ENCODE results near the gene KCNQ1OT1. TPM values are rescaled to one million over a fixed set of nuclear protein-coding genes. Genes with fewer than 3 reads are reported as not detected.
A peak's percentile ranks its signal among the peaks of the same experiment; 100 is the strongest.

Gene KCNQ1OT1
- total and polyA plus RNA-seq, 12 donors, result 0.15 to 10.6 (median 1.1) TPM

- Histone ChIP-seq H3K27ac (peak overlapping the region; percentile 80 to 99 (median 94)), H3K27me3 (no peaks in the 10 kb centered on the region), H3K36me3 (replicated peaks in 1 of 2) (no peaks in the 10 kb centered on the region), H3K4me1 (replicated peaks in 1 of 2) (peaks cover 50 to 65% of the 10 kb centered on the region in 2 donors), H3K9me3 (replicated peaks in 1 of 3) (no peaks in the 10 kb centered on the region), H3K4me3 (no peak overlapping the region)
- intact Hi-C loops (cut with DNase I), result no loop called here
- DNase-seq, result peak in 6 of 7 donors; percentile 56 to 84 (median 76)
- WGBS, 4 donors, result 37 to 52% (median 46%) methylated on average over 14 of the region's 14 CpGs
- TF ChIP-seq CTCF (IDR thresholded peaks at IDR 0.05) (peak in 3 of 6 experiments; percentile 25 to 50 (median 49)), POLR2A (IDR thresholded peaks at IDR 0.05) (no peak)
These were observed 135.7 kb downstream of the KCNQ1OT1 start for GRCh38 chr11:2564008-2564530.

- Histone ChIP-seq H3K4me3 (no peak overlapping the region), H3K4me1 (replicated peaks in 1 of 2) (peaks cover 50 to 64% of the 10 kb centered on the region in 2 donors), H3K9me3 (replicated peaks in 1 of 3) (no peaks in the 10 kb centered on the region), H3K27me3 (no peaks in the 10 kb centered on the region), H3K36me3 (replicated peaks in 1 of 2) (no peaks in the 10 kb centered on the region), H3K27ac (peak overlapping the region; percentile 80 to 99 (median 94))
- TF ChIP-seq POLR2A (IDR thresholded peaks at IDR 0.05), result peak in 1 of 2 donors; percentile 31
- TF ChIP-seq CTCF (IDR thresholded peaks at IDR 0.05), result peak in 2 of 6 experiments; percentile 18 to 43
- peak; percentile 71 to 91 (median 88) for DNase-seq
- intact Hi-C loops (cut with DNase I), result no loop called here
- 49 to 61% (median 52%) methylated on average over 27 to 28 of the region's 28 CpGs for WGBS, 4 donors
These were observed 136.4 kb downstream of the KCNQ1OT1 start for GRCh38 chr11:2563213-2564007.

- Histone ChIP-seq H3K27me3 (no peaks in the 10 kb centered on the region), H3K27ac (peak overlapping the region; percentile 77 to 99 (median 94)), H3K9me3 (replicated peaks in 1 of 3) (no peaks in the 10 kb centered on the region), H3K4me1 (replicated peaks in 1 of 2) (peaks cover 50 to 63% of the 10 kb centered on the region in 2 donors), H3K4me3 (no peak overlapping the region), H3K36me3 (replicated peaks in 1 of 2) (no peaks in the 10 kb centered on the region)
- TF ChIP-seq POLR2A (IDR thresholded peaks at IDR 0.05) (no peak), CTCF (IDR thresholded peaks at IDR 0.05) (no peak)
- 44 to 62% (median 49%) methylated on average over 6 of the region's 6 CpGs for WGBS, 4 donors
- DNase-seq, result no peak
- intact Hi-C loops (cut with DNase I), result no loop called here
These were observed 136.9 kb downstream of the KCNQ1OT1 start for GRCh38 chr11:2562890-2563212.

- Histone ChIP-seq H3K4me3 (no peak overlapping the region), H3K9me3 (replicated peaks in 1 of 3) (no peaks in the 10 kb centered on the region), H3K36me3 (replicated peaks in 1 of 2) (no peaks in the 10 kb centered on the region), H3K27ac (peak overlapping the region; percentile 77 to 99 (median 94)), H3K27me3 (no peaks in the 10 kb centered on the region), H3K4me1 (replicated peaks in 1 of 2) (peaks cover 50 to 60% of the 10 kb centered on the region in 2 donors)
- intact Hi-C loops (cut with DNase I), result no loop called here
- DNase-seq, result peak in 6 of 7 donors; percentile 54 to 73 (median 72)
- TF ChIP-seq CTCF (IDR thresholded peaks at IDR 0.05) (no peak), POLR2A (IDR thresholded peaks at IDR 0.05) (peak in 1 of 2 donors; percentile 31)
- WGBS, 4 donors, result 54 to 83% (median 64%) methylated on average over 1 to 27 of the region's 27 CpGs
These were observed 137.9 kb downstream of the KCNQ1OT1 start for GRCh38 chr11:2561696-2562581.

All from adrenal gland (tissue), 12 donors.